ENCODE data around the gene ACOT7. TPM values are rescaled to one million over a fixed set of nuclear protein-coding genes. Genes with fewer than 3 reads are reported as not detected.

Gene ACOT7
- total and polyA plus RNA-seq, 2 of the 13 experiments (the other 11 are each of a cell fraction or from before 2014, with no cell fraction given) = 33.0 to 55.8 TPM

- no CpG with 5 or more reads among the region's 69 CpGs for WGBS (ENCODE audit: low lambda C conversion rate)
- peak overlapping the region; percentile 18; the same call in 1 of the 2 replicates for H3K4me2 ChIP-seq (ENCODE audit: low read depth, low read length)
- H3K36me3 ChIP-seq (replicated peaks in 1 of 2; ENCODE audit: control insufficient read depth in 1 of 2, insufficient read depth in 2 of 2, low read length in 2 of 2) = no peaks in the 10 kb centered on the region
- DNase-seq (ENCODE audit: low spot score) = no peak
- peaks cover 22 to 87% of the 10 kb centered on the region in 2 experiments for H3K27me3 ChIP-seq (ENCODE audit: control insufficient read depth in 1 of 2, insufficient read depth in 2 of 2, low read length in 2 of 2)
- no peak overlapping the region for H3K9ac ChIP-seq (ENCODE audit: insufficient read depth, low read depth, low read length)
- H2AFZ ChIP-seq (ENCODE audit: low read length) = no peak overlapping the region
- H3K4me3 ChIP-seq (replicated peaks in 1 of 3; ENCODE audit: insufficient read depth in 1 of 3, low read depth in 2 of 3, low read length in 3 of 3) = peak overlapping the region in 1 of 3 experiments; percentile 60; a peak in 1 of 6 replicates
- H3K9me3 ChIP-seq (ENCODE audit: low read length) = no peaks in the 10 kb centered on the region
- no peaks in the 10 kb centered on the region for H4K20me1 ChIP-seq (ENCODE audit: insufficient read depth, low read length)
- no TSS peak for BruUV-seq (replicated peaks)
- no peak overlapping the region for H3K27ac ChIP-seq (ENCODE audit: extremely low read length, insufficient read depth, low read length)
- in situ Hi-C loops (cut with HindIII; ENCODE audit: extremely low pct_ligation_motif_present, low pct_unique_long_range_greater_than_20kb) (loop anchor here (10.0 kb wide), 1 partner anchor 174 kb away; the partner anchor contains the start of gene HES3), intact Hi-C loops (cut with micrococcal nuclease; ENCODE audit: unreplicated experiment) (no loop called here)
- FAIRE-seq = no peak
- H3K79me2 ChIP-seq (ENCODE audit: insufficient read depth, low read length) = no peaks in the 10 kb centered on the region
- POLR2A ChIA-PET = no interaction called here
- CTCF ChIA-PET (ENCODE audit: low intra/inter-chr PET ratio, low total read pairs) = no interaction called here
- H3K4me1 ChIP-seq (ENCODE audit: insufficient read depth, low read length) = peaks cover 37% of the 10 kb centered on the region
- ATAC-seq = no peak; the same call in 1 of the 3 replicates
- TF ChIP-seq KMT2B (CRISPR knock-in tag; IDR thresholded peaks at IDR 0.05) (no peak), ZNF777 (CRISPR knock-in tag; IDR thresholded peaks at IDR 0.05) (peak; percentile 77), ZMAT3 (CRISPR knock-in tag; conservative IDR thresholded peaks at IDR 0.05) (no peak), ZNF501 (CRISPR knock-in tag; IDR thresholded peaks at IDR 0.05) (no peak), POLR2A (IDR thresholded peaks at IDR 0.05; ENCODE audit: insufficient read depth in 1 of 2, low read depth in 2 of 2, low read length in 2 of 2) (no peak), RBM39 (IDR thresholded peaks at IDR 0.05; ENCODE audit: low read depth, low read length, poor library complexity, severe bottlenecking) (no peak), ZBTB34 (CRISPR knock-in tag; IDR thresholded peaks at IDR 0.05) (no peak), ZNF7 (CRISPR knock-in tag; IDR thresholded peaks at IDR 0.05) (no peak), ZNF75D (CRISPR knock-in tag; IDR thresholded peaks at IDR 0.05; ENCODE audit: borderline replicate concordance) (no peak)
- TF ChIP-seq, protein P1, sequence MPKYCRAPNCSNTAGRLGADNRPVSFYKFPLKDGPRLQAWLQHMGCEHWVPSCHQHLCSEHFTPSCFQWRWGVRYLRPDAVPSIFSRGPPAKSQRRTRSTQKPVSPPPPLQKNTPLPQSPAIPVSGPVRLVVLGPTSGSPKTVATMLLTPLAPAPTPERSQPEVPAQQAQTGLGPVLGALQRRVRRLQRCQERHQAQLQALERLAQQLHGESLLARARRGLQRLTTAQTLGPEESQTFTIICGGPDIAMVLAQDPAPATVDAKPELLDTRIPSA (CRISPR knock-in tag; IDR thresholded peaks at IDR 0.05; ENCODE audit: borderline replicate concordance) = no peak
- TF ChIP-seq, protein P2, sequence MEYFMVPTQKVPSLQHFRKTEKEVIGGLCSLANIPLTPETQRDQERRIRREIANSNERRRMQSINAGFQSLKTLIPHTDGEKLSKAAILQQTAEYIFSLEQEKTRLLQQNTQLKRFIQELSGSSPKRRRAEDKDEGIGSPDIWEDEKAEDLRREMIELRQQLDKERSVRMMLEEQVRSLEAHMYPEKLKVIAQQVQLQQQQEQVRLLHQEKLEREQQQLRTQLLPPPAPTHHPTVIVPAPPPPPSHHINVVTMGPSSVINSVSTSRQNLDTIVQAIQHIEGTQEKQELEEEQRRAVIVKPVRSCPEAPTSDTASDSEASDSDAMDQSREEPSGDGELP (IDR thresholded peaks at IDR 0.05; ENCODE audit: borderline replicate concordance, low read depth) = no peak
- TF ChIP-seq, protein P3, sequence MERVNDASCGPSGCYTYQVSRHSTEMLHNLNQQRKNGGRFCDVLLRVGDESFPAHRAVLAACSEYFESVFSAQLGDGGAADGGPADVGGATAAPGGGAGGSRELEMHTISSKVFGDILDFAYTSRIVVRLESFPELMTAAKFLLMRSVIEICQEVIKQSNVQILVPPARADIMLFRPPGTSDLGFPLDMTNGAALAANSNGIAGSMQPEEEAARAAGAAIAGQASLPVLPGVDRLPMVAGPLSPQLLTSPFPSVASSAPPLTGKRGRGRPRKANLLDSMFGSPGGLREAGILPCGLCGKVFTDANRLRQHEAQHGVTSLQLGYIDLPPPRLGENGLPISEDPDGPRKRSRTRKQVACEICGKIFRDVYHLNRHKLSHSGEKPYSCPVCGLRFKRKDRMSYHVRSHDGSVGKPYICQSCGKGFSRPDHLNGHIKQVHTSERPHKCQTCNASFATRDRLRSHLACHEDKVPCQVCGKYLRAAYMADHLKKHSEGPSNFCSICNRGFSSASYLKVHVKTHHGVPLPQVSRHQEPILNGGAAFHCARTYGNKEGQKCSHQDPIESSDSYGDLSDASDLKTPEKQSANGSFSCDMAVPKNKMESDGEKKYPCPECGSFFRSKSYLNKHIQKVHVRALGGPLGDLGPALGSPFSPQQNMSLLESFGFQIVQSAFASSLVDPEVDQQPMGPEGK (CRISPR knock-in tag; IDR thresholded peaks at IDR 0.05) = no peak
- TF ChIP-seq, protein P4, sequence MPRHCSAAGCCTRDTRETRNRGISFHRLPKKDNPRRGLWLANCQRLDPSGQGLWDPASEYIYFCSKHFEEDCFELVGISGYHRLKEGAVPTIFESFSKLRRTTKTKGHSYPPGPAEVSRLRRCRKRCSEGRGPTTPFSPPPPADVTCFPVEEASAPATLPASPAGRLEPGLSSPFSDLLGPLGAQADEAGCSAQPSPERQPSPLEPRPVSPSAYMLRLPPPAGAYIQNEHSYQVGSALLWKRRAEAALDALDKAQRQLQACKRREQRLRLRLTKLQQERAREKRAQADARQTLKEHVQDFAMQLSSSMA (CRISPR knock-in tag; IDR thresholded peaks at IDR 0.05) = no peak
- TF ChIP-seq, protein P5, sequence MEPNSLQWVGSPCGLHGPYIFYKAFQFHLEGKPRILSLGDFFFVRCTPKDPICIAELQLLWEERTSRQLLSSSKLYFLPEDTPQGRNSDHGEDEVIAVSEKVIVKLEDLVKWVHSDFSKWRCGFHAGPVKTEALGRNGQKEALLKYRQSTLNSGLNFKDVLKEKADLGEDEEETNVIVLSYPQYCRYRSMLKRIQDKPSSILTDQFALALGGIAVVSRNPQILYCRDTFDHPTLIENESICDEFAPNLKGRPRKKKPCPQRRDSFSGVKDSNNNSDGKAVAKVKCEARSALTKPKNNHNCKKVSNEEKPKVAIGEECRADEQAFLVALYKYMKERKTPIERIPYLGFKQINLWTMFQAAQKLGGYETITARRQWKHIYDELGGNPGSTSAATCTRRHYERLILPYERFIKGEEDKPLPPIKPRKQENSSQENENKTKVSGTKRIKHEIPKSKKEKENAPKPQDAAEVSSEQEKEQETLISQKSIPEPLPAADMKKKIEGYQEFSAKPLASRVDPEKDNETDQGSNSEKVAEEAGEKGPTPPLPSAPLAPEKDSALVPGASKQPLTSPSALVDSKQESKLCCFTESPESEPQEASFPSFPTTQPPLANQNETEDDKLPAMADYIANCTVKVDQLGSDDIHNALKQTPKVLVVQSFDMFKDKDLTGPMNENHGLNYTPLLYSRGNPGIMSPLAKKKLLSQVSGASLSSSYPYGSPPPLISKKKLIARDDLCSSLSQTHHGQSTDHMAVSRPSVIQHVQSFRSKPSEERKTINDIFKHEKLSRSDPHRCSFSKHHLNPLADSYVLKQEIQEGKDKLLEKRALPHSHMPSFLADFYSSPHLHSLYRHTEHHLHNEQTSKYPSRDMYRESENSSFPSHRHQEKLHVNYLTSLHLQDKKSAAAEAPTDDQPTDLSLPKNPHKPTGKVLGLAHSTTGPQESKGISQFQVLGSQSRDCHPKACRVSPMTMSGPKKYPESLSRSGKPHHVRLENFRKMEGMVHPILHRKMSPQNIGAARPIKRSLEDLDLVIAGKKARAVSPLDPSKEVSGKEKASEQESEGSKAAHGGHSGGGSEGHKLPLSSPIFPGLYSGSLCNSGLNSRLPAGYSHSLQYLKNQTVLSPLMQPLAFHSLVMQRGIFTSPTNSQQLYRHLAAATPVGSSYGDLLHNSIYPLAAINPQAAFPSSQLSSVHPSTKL (CRISPR knock-in tag; IDR thresholded peaks at IDR 0.05) = no peak
These were observed 25.3 kb upstream of the ACOT7 start for GRCh38 chr1:6418668-6419396.

Measured in HepG2 (cell line).